Keratinocyte (primary cell): ENCODE data around the gene DHX35. TPM values are rescaled to one million over a fixed set of nuclear protein-coding genes. Genes with fewer than 3 reads are reported as not detected.

Source experiments
- DNase-seq: peaks from one replicate; pipeline ENCODE4 v3.0.0-alpha.2; 2011; ENCODE audit warnings: low read depth, missing footprints, low spot score
- FAIRE-seq: peaks from 2 replicates; lab custom pipeline; 2011; peaks lifted over from hg19 to GRCh38; lab: Jason Lieb, UNC
- H2AFZ ChIP-seq: 2 replicates; pipeline ENCODE4 v1.6.0; 2012; ENCODE audit warnings: low read length, control low read depth, inconsistent platforms; ENCODE audit not compliant: control insufficient read depth
- H3K27ac ChIP-seq: 2 replicates; pipeline ENCODE4 v1.5.1; 2011; ENCODE audit warnings: low read length; ENCODE audit not compliant: control insufficient read depth, insufficient read depth
- H3K27me3 ChIP-seq: 3 replicates; pipeline ENCODE4 v1.6.0; 2011; ENCODE audit warnings: low read length; ENCODE audit not compliant: control insufficient read depth, insufficient read depth; ENCODE audit errors: extremely low read depth
- H3K36me3 ChIP-seq, 2 experiments: 2 replicates in 1 of 2; 3 replicates in 1 of 2; pipeline ENCODE4 v1.5.1; 2011; ENCODE audit warnings: low read length in 2 of 2, mild to moderate bottlenecking in 1 of 2; ENCODE audit not compliant: control insufficient read depth in 2 of 2, insufficient read depth in 2 of 2; ENCODE audit errors: extremely low read depth in 1 of 2
- H3K4me1 ChIP-seq: 3 replicates; pipeline ENCODE4 v1.5.1; 2011; ENCODE audit warnings: low read length; ENCODE audit not compliant: control insufficient read depth, insufficient read depth; ENCODE audit errors: extremely low read depth
- H3K4me2 ChIP-seq: 3 replicates; pipeline ENCODE4 v1.6.0; 2011; ENCODE audit warnings: low read depth, low read length; ENCODE audit not compliant: control insufficient read depth, insufficient read depth; ENCODE audit errors: extremely low read depth
- H3K4me3 ChIP-seq, 3 experiments: fragments of 200-600 bp in 1 of 3; sonication (generic) in 1 of 3; 2 replicates in 2 of 3; 3 replicates in 1 of 3; pipeline ENCODE4 v1.5.1; 2011 to 2016; ENCODE audit warnings: low read length in 3 of 3, mild to moderate bottlenecking in 3 of 3, control low read depth in 2 of 3, inconsistent platforms in 1 of 3, low read depth in 1 of 3, mixed read lengths in 1 of 3, mixed run types in 1 of 3, moderate library complexity in 1 of 3; ENCODE audit not compliant: control insufficient read depth in 2 of 3, insufficient read depth in 2 of 3; ENCODE audit errors: extremely low read depth in 1 of 3
- H3K79me2 ChIP-seq: 2 replicates; pipeline ENCODE4 v1.6.0; 2012; ENCODE audit warnings: low read length; ENCODE audit not compliant: control insufficient read depth, insufficient read depth
- H3K9ac ChIP-seq: 3 replicates; pipeline ENCODE4 v1.6.0; 2011; ENCODE audit warnings: low read length; ENCODE audit not compliant: control insufficient read depth, insufficient read depth; ENCODE audit errors: extremely low read depth
- H3K9me1 ChIP-seq: 3 replicates; pipeline ENCODE4 v1.6.0; 2011; ENCODE audit warnings: low read length; ENCODE audit not compliant: control insufficient read depth, insufficient read depth; ENCODE audit errors: extremely low read depth
- H3K9me3 ChIP-seq: 2 replicates; pipeline ENCODE4 v1.5.1; 2012; ENCODE audit warnings: low read depth, low read length; ENCODE audit not compliant: control insufficient read depth
- H4K20me1 ChIP-seq: 3 replicates; pipeline ENCODE4 v1.6.0; 2011; ENCODE audit warnings: low read length; ENCODE audit not compliant: control insufficient read depth, insufficient read depth; ENCODE audit errors: extremely low read depth
- EZH2 ChIP-seq: IDR thresholded peaks from one replicate; pipeline ENCODE4 v1.6.1; 2012; ENCODE audit warnings: inconsistent platforms, mild to moderate bottlenecking, low read length, moderate library complexity
- dilution Hi-C: fragments of 300-500 bp; cut with MboI; formaldehyde crosslinking; loops from one replicate; pipeline ENCODE4 v1.7.0; 2020; ENCODE audit warnings: low sequenced_read_pairs; ENCODE audit not compliant: extremely low pct_ligation_motif_present
- polyA plus RNA-seq, 5 experiments: library from polyadenylated mRNA; depleted of rRNA in 3 of 5; stranded (reverse) in 3 of 5; stranded (forward) in 1 of 5; unstranded in 1 of 5; fragments of >200 nt; gene quantifications; 1 replicate in 1 of 5; 2 replicates in 3 of 5; 3 replicates in 1 of 5; pipeline versions ENCODE4 v1.2.1 to v1.2.3, GENCODE V29; 2011 to 2012; ENCODE audit warnings: missing spikeins in 2 of 5, low read depth in 1 of 5, low replicate concordance in 1 of 5
- TF ChIP-seq, protein P1 (sequence below), 3 experiments: IDR thresholded peaks in 1 of 3; conservative IDR thresholded peaks in 1 of 3; optimal IDR thresholded peaks in 1 of 3; 2 replicates in 2 of 3; 3 replicates in 1 of 3; pipeline versions ENCODE3 to v1.5.1; 2011; ENCODE audit warnings: low read length in 3 of 3, mild to moderate bottlenecking in 3 of 3, moderate library complexity in 2 of 3, control low read depth in 1 of 3, inconsistent platforms in 1 of 3; ENCODE audit not compliant: insufficient read depth in 2 of 3; ENCODE audit errors: extremely low read depth in 1 of 3

DHX35 gene
- polyA plus RNA-seq, 1 donor (not counting 4 experiments of a cell fraction or from before 2014, with no cell fraction given): 9.8 TPM

DNA sequence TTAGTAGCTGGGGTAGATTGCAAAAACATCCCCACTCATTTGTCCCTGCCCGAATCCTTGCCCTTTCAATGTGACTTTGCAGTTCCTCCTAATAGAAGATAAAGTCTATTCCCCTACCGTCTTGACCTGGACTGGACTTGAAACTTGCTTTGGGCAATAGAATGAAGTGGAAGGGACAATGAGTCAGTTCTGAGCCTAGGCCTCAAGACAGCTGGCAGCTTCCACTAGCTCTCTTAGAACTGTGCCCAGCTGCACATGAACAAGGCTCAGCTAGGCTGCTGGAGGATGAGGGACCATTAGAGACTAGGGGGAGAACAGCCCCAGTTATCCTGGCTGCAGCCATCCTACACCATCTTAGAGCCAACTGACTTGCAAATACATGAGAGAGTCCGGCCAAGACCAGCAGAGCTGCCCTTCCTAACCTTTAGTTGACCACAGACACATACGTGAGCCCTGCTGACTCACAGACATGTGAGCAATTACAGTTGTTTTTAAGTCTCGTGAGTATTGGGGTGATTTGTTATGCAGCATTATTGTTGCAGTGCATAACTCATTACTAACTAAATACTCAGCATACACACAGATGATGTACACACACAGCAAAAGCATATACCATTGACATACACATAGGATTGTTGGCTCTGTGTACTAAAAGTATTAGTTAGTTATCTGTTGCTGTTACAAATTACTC, 105.5 kb downstream of the DHX35 start:
- DNase-seq: no peak
- no peaks in the 10 kb centered on the region for H3K27me3 ChIP-seq
- dilution Hi-C loops: no loop called here

DNA sequence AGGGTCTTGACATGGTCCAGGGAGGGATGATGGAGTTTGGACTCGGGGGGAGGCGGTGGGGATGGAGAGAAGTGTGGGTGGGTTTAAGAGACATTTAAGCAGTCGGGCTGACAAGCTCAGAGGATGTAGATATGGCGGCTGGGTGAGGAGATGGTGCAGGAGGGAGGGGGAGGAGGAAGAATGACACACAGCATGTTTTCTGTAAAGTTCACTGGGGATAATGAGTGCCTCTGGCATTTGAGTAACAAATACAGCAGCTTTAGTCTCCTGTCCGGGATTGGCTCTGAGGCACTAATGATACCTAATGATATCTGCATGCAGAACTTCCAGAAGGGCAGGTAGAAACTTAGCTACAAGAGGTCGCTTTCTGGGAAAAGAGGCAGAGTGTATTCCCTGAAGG, 107.8 kb downstream of the DHX35 start:
- H3K9me3 ChIP-seq: no peaks in the 10 kb centered on the region
- FAIRE-seq (peak; percentile 87), DNase-seq (peak; percentile 17)
- no peak overlapping the region for H3K27ac ChIP-seq
- H3K27me3 ChIP-seq: no peaks in the 10 kb centered on the region
- dilution Hi-C loops: no loop called here
- H3K9me1 ChIP-seq: no peaks in the 10 kb centered on the region
- no peaks in the 10 kb centered on the region for H4K20me1 ChIP-seq
- H3K4me2 ChIP-seq: peak overlapping the region; percentile 18
- H3K36me3 ChIP-seq: no peaks in the 10 kb centered on the region
- H2AFZ ChIP-seq: no peak overlapping the region
- TF ChIP-seq, protein P1, sequence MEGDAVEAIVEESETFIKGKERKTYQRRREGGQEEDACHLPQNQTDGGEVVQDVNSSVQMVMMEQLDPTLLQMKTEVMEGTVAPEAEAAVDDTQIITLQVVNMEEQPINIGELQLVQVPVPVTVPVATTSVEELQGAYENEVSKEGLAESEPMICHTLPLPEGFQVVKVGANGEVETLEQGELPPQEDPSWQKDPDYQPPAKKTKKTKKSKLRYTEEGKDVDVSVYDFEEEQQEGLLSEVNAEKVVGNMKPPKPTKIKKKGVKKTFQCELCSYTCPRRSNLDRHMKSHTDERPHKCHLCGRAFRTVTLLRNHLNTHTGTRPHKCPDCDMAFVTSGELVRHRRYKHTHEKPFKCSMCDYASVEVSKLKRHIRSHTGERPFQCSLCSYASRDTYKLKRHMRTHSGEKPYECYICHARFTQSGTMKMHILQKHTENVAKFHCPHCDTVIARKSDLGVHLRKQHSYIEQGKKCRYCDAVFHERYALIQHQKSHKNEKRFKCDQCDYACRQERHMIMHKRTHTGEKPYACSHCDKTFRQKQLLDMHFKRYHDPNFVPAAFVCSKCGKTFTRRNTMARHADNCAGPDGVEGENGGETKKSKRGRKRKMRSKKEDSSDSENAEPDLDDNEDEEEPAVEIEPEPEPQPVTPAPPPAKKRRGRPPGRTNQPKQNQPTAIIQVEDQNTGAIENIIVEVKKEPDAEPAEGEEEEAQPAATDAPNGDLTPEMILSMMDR (optimal IDR thresholded peaks at IDR 0.05 in 1 of 3, IDR thresholded peaks at IDR 0.05 in 1 of 3, conservative IDR thresholded peaks at IDR 0.05 in 1 of 3; ENCODE audit: extremely low read depth in 1 of 3, insufficient read depth in 2 of 3, low read length in 3 of 3): no peak
- no peak for TF ChIP-seq EZH2
- H3K4me3 ChIP-seq: no peak overlapping the region
- H3K4me1 ChIP-seq: peaks cover 12% of the 10 kb centered on the region
- H3K79me2 ChIP-seq: no peaks in the 10 kb centered on the region
- no peak overlapping the region for H3K9ac ChIP-seq

More for the DNA sequence above, 105.5 kb downstream of the DHX35 start:
- Histone ChIP-seq H3K79me2 (no peaks in the 10 kb centered on the region), H3K4me1 (peaks cover 12% of the 10 kb centered on the region), H3K4me2 (no peak overlapping the region), H3K9ac (no peak overlapping the region), H3K9me1 (no peaks in the 10 kb centered on the region), H3K27ac (no peak overlapping the region), H2AFZ (no peak overlapping the region), H4K20me1 (no peaks in the 10 kb centered on the region), H3K36me3 (no peaks in the 10 kb centered on the region), H3K9me3 (no peaks in the 10 kb centered on the region), H3K4me3 (no peak overlapping the region)
- no peak for FAIRE-seq
- TF ChIP-seq EZH2: no peak
- TF ChIP-seq, protein P1 (optimal IDR thresholded peaks at IDR 0.05 in 1 of 3, IDR thresholded peaks at IDR 0.05 in 1 of 3, conservative IDR thresholded peaks at IDR 0.05 in 1 of 3; ENCODE audit: extremely low read depth in 1 of 3, insufficient read depth in 2 of 3, low read length in 3 of 3): no peak
